ENCODE results near the gene SEMA5B. TPM values are rescaled to one million over a fixed set of nuclear protein-coding genes. Genes with fewer than 3 reads are reported as not detected.

Gene SEMA5B
- total and polyA plus RNA-seq, 9 of the 15 experiments (the other 6 are each of a cell fraction or from before 2014, with no cell fraction given), result not detected

DNA sequence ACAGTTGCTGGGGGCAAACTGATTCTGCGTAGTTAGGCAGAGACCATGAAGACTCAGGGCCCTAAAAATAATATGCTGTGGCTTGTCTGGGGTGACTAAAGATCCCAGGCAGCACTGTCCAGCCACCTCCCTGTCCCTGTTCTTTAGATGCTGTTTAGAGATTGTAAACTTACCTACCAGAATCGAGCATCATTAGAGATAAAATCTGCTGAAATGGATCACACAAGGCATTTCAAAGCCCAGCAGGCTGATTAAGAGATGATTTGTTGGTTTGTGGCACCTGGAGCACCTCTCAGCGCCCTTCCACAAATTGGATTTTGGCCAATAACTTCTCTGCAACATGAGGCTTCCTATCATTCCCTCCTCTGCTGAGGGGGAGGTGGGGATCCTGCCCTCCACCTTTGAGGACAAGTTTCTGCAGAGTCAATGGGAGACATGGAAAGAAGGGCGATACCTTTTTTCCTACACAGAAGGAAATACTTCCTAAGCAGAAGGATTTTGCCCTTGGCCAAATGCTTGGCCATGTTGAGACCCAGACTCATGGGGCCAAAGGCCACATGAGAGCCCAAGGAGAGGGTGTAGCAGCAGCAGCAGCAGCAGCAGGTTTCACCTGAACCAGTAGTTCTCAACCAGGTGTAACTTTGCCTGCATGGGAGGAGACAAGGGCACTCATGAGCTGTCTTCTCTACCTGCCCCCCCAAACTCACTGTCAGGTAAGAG lies 37.5 kb downstream of the SEMA5B start:
- Histone ChIP-seq H3K4me1 (replicated peaks in 1 of 2; ENCODE audit: control insufficient read depth in 2 of 2, insufficient read depth in 2 of 2, low read length in 2 of 2) (no peaks in the 10 kb centered on the region), H4K20me1 (replicated peaks; ENCODE audit: control insufficient read depth, insufficient read depth, low read length) (peaks cover 2% of the 10 kb centered on the region; the same call in 1 of the 2 replicates), H3K36me3 (ENCODE audit: control insufficient read depth, insufficient read depth, low read length) (no peaks in the 10 kb centered on the region), H2AFZ (ENCODE audit: low read depth, low read length) (no peak overlapping the region), H3K9me1 (ENCODE audit: control insufficient read depth, insufficient read depth, low read length) (no peaks in the 10 kb centered on the region), H3K4me3 (no peak overlapping the region), H3K27ac (ENCODE audit: extremely low read depth, low read depth, low read length) (no peak overlapping the region), H3K4me2 (ENCODE audit: insufficient read depth, low read length) (no peak overlapping the region), H3K9me3 (replicated peaks; ENCODE audit: control insufficient read depth, insufficient read depth, low read depth, low read length) (no peaks in the 10 kb centered on the region), H3K27me3 (ENCODE audit: control insufficient read depth in 2 of 2, insufficient read depth in 2 of 2, low read length in 2 of 2) (peaks cover 7 to 52% of the 10 kb centered on the region in 2 experiments; a peak in 3 of 5 replicates), H3K9ac (ENCODE audit: insufficient read depth in 1 of 2, low read depth in 2 of 2, low read length in 2 of 2) (no peak overlapping the region), H3K79me2 (ENCODE audit: control insufficient read depth, insufficient read depth, low read length) (no peaks in the 10 kb centered on the region)
- ATAC-seq (no peak), FAIRE-seq (no peak), DNase-seq (ENCODE audit: extremely low read depth in 1 of 4, low spot score in 3 of 4) (no peak)
- CTCF ChIA-PET (ENCODE audit: low intra/inter-chr PET ratio), result no interaction called here
- in situ Hi-C loops (cut with MboI), result no loop called here
- 4% methylated on average over 3 of the region's 4 CpGs for WGBS (ENCODE audit: insufficient coverage, low coverage, missing lambda C conversion rate)
- BruUV-seq (replicated peaks), result no TSS peak
- intact Hi-C loops (cut with micrococcal nuclease), result no loop called here
- POLR2A ChIA-PET, result interaction anchor here (1.0 kb wide), 1 partner anchor 12 kb away, joined by 3 read pairs; no protein-coding TSS in a partner anchor
- no peak for TF ChIP-seq MAFG (tag; conservative IDR thresholded peaks at IDR 0.05)
- TF ChIP-seq HNRNPLL (IDR thresholded peaks at IDR 0.05; ENCODE audit: low read depth, low read length, poor library complexity, severe bottlenecking), result no peak
- TF ChIP-seq, protein P1, sequence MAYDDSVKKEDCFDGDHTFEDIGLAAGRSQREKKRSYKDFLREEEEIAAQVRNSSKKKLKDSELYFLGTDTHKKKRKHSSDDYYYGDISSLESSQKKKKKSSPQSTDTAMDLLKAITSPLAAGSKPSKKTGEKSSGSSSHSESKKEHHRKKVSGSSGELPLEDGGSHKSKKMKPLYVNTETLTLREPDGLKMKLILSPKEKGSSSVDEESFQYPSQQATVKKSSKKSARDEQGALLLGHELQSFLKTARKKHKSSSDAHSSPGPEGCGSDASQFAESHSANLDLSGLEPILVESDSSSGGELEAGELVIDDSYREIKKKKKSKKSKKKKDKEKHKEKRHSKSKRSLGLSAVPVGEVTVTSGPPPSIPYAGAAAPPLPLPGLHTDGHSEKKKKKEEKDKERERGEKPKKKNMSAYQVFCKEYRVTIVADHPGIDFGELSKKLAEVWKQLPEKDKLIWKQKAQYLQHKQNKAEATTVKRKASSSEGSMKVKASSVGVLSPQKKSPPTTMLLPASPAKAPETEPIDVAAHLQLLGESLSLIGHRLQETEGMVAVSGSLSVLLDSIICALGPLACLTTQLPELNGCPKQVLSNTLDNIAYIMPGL (CRISPR knock-in tag; IDR thresholded peaks at IDR 0.05), result no peak
- TF ChIP-seq CBFA2T3 (IDR thresholded peaks at IDR 0.05), result no peak
- TF ChIP-seq NCOA4 (IDR thresholded peaks at IDR 0.05; ENCODE audit: partially characterized antibody), result no peak
- no peak for TF ChIP-seq ZNF707 (CRISPR knock-in tag; conservative IDR thresholded peaks at IDR 0.05)
- TF ChIP-seq BHLHE40 (IDR thresholded peaks at IDR 0.05; ENCODE audit: low read length), result no peak
- no peak for TF ChIP-seq PURB (CRISPR knock-in tag; IDR thresholded peaks at IDR 0.05; ENCODE audit: low read depth)
- TF ChIP-seq, protein P2, sequence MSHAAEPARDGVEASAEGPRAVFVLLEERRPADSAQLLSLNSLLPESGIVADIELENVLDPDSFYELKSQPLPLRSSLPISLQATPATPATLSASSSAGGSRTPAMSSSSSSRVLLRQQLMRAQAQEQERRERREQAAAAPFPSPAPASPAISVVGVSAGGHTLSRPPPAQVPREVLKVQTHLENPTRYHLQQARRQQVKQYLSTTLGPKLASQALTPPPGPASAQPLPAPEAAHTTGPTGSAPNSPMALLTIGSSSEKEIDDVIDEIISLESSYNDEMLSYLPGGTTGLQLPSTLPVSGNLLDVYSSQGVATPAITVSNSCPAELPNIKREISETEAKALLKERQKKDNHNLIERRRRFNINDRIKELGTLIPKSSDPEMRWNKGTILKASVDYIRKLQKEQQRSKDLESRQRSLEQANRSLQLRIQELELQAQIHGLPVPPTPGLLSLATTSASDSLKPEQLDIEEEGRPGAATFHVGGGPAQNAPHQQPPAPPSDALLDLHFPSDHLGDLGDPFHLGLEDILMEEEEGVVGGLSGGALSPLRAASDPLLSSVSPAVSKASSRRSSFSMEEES (CRISPR knock-in tag; IDR thresholded peaks at IDR 0.05), result no peak
- TF ChIP-seq, protein P3, sequence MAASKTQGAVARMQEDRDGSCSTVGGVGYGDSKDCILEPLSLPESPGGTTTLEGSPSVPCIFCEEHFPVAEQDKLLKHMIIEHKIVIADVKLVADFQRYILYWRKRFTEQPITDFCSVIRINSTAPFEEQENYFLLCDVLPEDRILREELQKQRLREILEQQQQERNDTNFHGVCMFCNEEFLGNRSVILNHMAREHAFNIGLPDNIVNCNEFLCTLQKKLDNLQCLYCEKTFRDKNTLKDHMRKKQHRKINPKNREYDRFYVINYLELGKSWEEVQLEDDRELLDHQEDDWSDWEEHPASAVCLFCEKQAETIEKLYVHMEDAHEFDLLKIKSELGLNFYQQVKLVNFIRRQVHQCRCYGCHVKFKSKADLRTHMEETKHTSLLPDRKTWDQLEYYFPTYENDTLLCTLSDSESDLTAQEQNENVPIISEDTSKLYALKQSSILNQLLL (CRISPR knock-in tag; IDR thresholded peaks at IDR 0.05; ENCODE audit: borderline replicate concordance), result no peak
- no peak for TF ChIP-seq MCM2 (IDR thresholded peaks at IDR 0.05; ENCODE audit: low read depth)
- TF ChIP-seq ZNF280B (CRISPR knock-in tag; IDR thresholded peaks at IDR 0.05), result no peak
- TF ChIP-seq ZNF778 (CRISPR knock-in tag; IDR thresholded peaks at IDR 0.05), result no peak
- TF ChIP-seq FOXA1 (IDR thresholded peaks at IDR 0.05; ENCODE audit: borderline replicate concordance), result no peak
- no peak for TF ChIP-seq SMAD1 (IDR thresholded peaks at IDR 0.05; ENCODE audit: low read depth, low read length, partially characterized antibody)

Data from K562 (cell line).